ENCODE results near the gene ANKRD33B.

The ANKRD33B gene

GRCh38 chr5:10530601-10531320, 33.1 kb upstream of the ANKRD33B start:
- H3K4me3 Mint-ChIP-seq, result no peak overlapping the region
- H3K36me3 Mint-ChIP-seq, result no peaks in the 10 kb centered on the region

DNA sequence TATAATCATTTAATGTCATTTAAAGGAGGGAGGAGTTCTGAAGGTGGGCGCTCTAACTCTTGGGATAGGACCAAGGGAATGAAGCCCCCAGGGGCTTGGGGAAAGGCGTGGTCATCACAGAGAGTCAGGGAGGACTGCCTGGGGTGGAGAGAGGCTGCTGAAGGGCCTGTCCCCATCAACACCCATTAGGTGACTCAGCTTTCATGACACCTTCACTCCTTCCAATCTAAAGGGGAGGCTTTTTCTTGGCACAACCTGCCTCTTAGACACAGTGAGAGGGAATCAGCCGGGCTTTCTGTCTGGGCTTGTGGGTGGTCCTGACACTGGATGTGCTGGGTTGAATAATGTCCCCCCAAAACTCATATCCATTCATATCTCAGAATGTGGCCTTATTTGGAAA, 31.4 kb upstream of the ANKRD33B start:
- Mint-ChIP-seq H3K4me1 (ENCODE audit: low read depth) (peaks cover 11% of the 10 kb centered on the region), H3K9me3 (ENCODE audit: low read depth) (no peaks in the 10 kb centered on the region), H3K4me3 (no peak overlapping the region), H3K27me3 (peaks cover 4% of the 10 kb centered on the region), H3K27ac (no peak overlapping the region), H3K36me3 (no peaks in the 10 kb centered on the region)

More at GRCh38 chr5:10530601-10531320, 33.1 kb upstream of the ANKRD33B start:
- Mint-ChIP-seq H3K27me3 (peaks cover 4% of the 10 kb centered on the region), H3K4me1 (ENCODE audit: low read depth) (peaks cover 2% of the 10 kb centered on the region), H3K27ac (no peak overlapping the region), H3K9me3 (ENCODE audit: low read depth) (no peaks in the 10 kb centered on the region)

DNA sequence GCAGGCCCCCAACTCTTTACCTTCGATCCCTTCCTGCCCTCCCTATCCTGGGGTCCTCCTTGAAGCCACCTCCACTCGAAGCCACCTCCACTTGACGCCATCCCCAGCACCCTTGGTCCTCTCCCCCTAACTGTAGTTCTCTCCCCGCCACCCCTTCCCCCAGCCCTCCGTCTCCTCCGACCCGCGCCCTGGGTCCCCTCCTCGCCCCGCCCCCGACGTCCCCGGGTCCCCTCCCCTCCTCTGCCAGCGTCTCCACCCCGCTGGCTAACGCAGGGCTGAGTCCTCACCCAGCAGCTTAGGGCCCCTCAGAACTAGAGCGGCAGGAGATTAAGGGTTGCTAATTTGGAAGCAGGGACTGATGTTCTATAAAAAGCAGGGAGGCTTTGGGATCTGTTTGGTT, 30.6 kb upstream of the ANKRD33B start:
- H3K9me3 Mint-ChIP-seq (ENCODE audit: low read depth), result no peaks in the 10 kb centered on the region
- peaks cover 7% of the 10 kb centered on the region for H3K27me3 Mint-ChIP-seq
- no peaks in the 10 kb centered on the region for H3K36me3 Mint-ChIP-seq
- no peak overlapping the region for H3K27ac Mint-ChIP-seq
- peaks cover 17% of the 10 kb centered on the region for H3K4me1 Mint-ChIP-seq (ENCODE audit: low read depth)
- H3K4me3 Mint-ChIP-seq, result no peak overlapping the region

DNA sequence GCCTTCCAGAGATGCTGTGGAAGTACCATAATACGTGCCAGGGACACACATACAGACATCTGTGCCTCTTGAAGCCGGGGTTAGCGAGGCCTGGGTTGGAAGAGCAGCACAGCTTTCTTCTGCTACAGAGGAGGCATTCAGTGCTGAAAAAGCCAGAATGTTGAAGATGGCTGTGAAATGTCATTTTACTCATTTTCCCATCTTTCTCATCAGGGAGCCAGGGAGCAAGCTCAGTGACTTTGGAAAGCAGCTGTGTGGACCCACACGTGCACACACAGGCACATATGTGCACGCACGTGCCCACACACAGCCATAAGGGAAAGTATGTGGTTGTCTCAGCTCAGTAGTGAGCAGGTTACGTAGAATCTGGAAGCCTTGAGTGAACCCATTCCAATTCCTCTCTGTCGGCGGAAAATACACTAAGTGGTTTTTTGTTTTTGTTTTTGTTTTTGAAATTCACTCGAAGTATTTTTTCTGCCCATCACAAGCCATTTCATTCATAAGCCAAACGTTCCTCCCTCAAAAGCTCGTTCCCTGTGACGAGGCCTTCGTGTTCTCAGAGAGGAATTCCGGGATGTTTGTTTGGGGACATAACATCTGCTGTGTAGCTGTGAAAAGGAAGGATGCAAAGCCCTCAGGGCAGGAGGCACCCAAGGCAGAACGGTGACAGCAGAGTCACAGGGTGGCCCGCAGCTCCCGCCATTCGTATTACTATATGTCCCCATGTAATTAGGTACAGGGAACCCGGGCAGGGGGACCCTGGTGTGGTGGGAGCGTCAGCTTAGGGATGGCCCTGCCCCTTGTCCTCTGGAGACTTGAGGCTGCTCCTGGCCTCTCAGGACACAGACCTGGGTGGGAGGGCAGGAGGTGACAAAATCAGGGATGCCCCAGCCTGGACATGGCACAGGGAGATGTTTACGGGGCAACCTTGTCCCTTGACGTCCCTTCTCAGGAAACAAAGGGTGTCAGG, 29.0 kb upstream of the ANKRD33B start:
- Mint-ChIP-seq H3K36me3 (no peaks in the 10 kb centered on the region), H3K27ac (no peak overlapping the region), H3K27me3 (peaks cover 10% of the 10 kb centered on the region), H3K9me3 (ENCODE audit: low read depth) (no peaks in the 10 kb centered on the region), H3K4me1 (ENCODE audit: low read depth) (peaks cover 17% of the 10 kb centered on the region), H3K4me3 (no peak overlapping the region)

- H3K27ac Mint-ChIP-seq, result no peak overlapping the region
- H3K9me3 Mint-ChIP-seq (ENCODE audit: low read depth), result no peaks in the 10 kb centered on the region
- peaks cover 8% of the 10 kb centered on the region for H3K27me3 Mint-ChIP-seq
- no peaks in the 10 kb centered on the region for H3K36me3 Mint-ChIP-seq
- no peak overlapping the region for H3K4me3 Mint-ChIP-seq
- peaks cover 17% of the 10 kb centered on the region for H3K4me1 Mint-ChIP-seq (ENCODE audit: low read depth)
These were observed 27.4 kb upstream of the ANKRD33B start for GRCh38 chr5:10536511-10536910.

GRCh38 chr5:10536931-10537579, 26.8 kb upstream of the ANKRD33B start:
- H3K27ac Mint-ChIP-seq, result no peak overlapping the region
- no peaks in the 10 kb centered on the region for H3K36me3 Mint-ChIP-seq

GRCh38 chr5:10537624-10538023, 26.2 kb upstream of the ANKRD33B start:
- Mint-ChIP-seq H3K27ac (no peak overlapping the region), H3K9me3 (ENCODE audit: low read depth) (no peaks in the 10 kb centered on the region), H3K4me1 (ENCODE audit: low read depth) (peaks cover 17% of the 10 kb centered on the region), H3K27me3 (peaks cover 12% of the 10 kb centered on the region), H3K4me3 (no peak overlapping the region), H3K36me3 (no peaks in the 10 kb centered on the region)

More at GRCh38 chr5:10536931-10537579, 26.8 kb upstream of the ANKRD33B start:
- Mint-ChIP-seq H3K27me3 (peaks cover 10% of the 10 kb centered on the region), H3K4me3 (peak overlapping the region; percentile 53), H3K9me3 (ENCODE audit: low read depth) (no peaks in the 10 kb centered on the region), H3K4me1 (ENCODE audit: low read depth) (peaks cover 17% of the 10 kb centered on the region)

DNA sequence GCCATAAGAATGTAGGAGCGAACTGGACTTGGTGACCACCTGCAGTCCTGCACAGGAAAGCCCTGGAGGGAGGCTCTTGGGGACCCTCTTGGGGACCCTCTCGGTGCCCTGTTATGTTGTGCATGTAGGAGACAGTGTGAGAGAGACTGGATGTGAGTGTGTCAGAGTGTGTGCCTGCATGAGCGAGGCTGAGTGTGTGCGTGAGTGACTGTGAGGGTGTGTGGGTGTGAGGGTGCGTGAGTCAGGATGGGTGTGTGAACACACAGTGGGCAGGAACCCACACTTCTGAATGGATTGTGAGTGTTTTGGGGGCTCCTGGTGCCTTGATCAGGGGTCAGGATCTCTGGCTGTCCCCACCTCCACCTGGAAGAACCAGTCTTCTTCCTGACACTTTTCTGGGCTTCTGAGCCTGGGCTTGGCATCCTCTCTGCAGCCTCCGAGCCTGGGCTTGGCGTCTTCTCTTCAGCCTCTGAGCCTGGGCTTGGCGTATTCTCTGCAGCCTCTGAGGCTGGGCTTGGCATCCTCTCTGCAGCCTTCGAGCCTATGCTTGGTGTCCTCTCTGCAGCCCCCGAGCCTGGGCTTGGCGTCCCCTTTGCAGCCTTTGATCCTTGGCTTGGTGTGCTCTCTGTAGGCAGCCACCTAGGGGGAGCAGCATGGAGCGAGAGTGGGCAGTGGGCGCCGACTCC, 25.6 kb upstream of the ANKRD33B start:
- H3K27ac Mint-ChIP-seq, result no peak overlapping the region
- H3K36me3 Mint-ChIP-seq, result no peaks in the 10 kb centered on the region
- peaks cover 14% of the 10 kb centered on the region for H3K4me1 Mint-ChIP-seq (ENCODE audit: low read depth)
- no peaks in the 10 kb centered on the region for H3K9me3 Mint-ChIP-seq (ENCODE audit: low read depth)
- no peak overlapping the region for H3K4me3 Mint-ChIP-seq
- peaks cover 10% of the 10 kb centered on the region for H3K27me3 Mint-ChIP-seq

GRCh38 chr5:10538789-10539686, 24.8 kb upstream of the ANKRD33B start:
- peaks cover 14% of the 10 kb centered on the region for H3K4me1 Mint-ChIP-seq (ENCODE audit: low read depth)
- peaks cover 12% of the 10 kb centered on the region for H3K27me3 Mint-ChIP-seq
- no peaks in the 10 kb centered on the region for H3K36me3 Mint-ChIP-seq
- no peak overlapping the region for H3K27ac Mint-ChIP-seq
- no peak overlapping the region for H3K4me3 Mint-ChIP-seq
- H3K9me3 Mint-ChIP-seq (ENCODE audit: low read depth), result no peaks in the 10 kb centered on the region

DNA sequence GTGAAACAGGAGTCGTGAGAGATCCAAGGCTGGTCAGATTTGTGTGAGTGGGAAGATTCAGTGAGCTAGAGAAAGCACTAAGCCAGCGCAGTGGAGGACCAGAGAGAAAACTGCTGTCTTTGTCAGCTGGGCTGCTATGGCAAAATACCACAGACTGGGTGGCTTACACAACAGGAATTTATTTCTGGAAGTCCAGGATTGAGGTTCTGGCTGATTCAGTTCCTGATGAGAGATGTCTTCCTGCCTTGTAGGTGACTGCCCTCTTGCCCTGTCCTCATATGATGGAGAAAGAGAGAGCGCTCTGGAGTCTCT, 24.2 kb upstream of the ANKRD33B start:
- no peak overlapping the region for H3K4me3 Mint-ChIP-seq
- H3K36me3 Mint-ChIP-seq, result no peaks in the 10 kb centered on the region
- no peak overlapping the region for H3K27ac Mint-ChIP-seq
- no peaks in the 10 kb centered on the region for H3K9me3 Mint-ChIP-seq (ENCODE audit: low read depth)
- H3K27me3 Mint-ChIP-seq, result peaks cover 15% of the 10 kb centered on the region
- H3K4me1 Mint-ChIP-seq (ENCODE audit: low read depth), result peaks cover 14% of the 10 kb centered on the region

- peaks cover 14% of the 10 kb centered on the region for H3K4me1 Mint-ChIP-seq (ENCODE audit: low read depth)
- no peaks in the 10 kb centered on the region for H3K9me3 Mint-ChIP-seq (ENCODE audit: low read depth)
- peaks cover 15% of the 10 kb centered on the region for H3K27me3 Mint-ChIP-seq
- no peak overlapping the region for H3K4me3 Mint-ChIP-seq
- no peak overlapping the region for H3K27ac Mint-ChIP-seq
- no peaks in the 10 kb centered on the region for H3K36me3 Mint-ChIP-seq
These were observed 23.8 kb upstream of the ANKRD33B start for GRCh38 chr5:10540036-10540544.

GRCh38 chr5:10540951-10541646, 22.8 kb upstream of the ANKRD33B start:
- H3K9me3 Mint-ChIP-seq (ENCODE audit: low read depth), result no peaks in the 10 kb centered on the region
- H3K36me3 Mint-ChIP-seq, result no peaks in the 10 kb centered on the region
- peaks cover 14% of the 10 kb centered on the region for H3K4me1 Mint-ChIP-seq (ENCODE audit: low read depth)
- H3K4me3 Mint-ChIP-seq, result no peak overlapping the region
- no peak overlapping the region for H3K27ac Mint-ChIP-seq
- peaks cover 16% of the 10 kb centered on the region for H3K27me3 Mint-ChIP-seq

- Mint-ChIP-seq H3K27me3 (peaks cover 16% of the 10 kb centered on the region), H3K4me1 (ENCODE audit: low read depth) (peaks cover 9% of the 10 kb centered on the region), H3K36me3 (no peaks in the 10 kb centered on the region), H3K27ac (no peak overlapping the region), H3K4me3 (no peak overlapping the region), H3K9me3 (ENCODE audit: low read depth) (no peaks in the 10 kb centered on the region)
These were observed 21.8 kb upstream of the ANKRD33B start for GRCh38 chr5:10542055-10542550.
